ENCODE measurements around the gene ANKRD63. TPM values are rescaled to one million over a fixed set of nuclear protein-coding genes. Genes with fewer than 3 reads are reported as not detected.

Gene ANKRD63
- total RNA-seq, 2 donors from 2014 or later, result not detected

- H3K4me3 ChIP-seq, result no peak overlapping the region
- no peaks in the 10 kb centered on the region for H3K27me3 ChIP-seq (replicated peaks; ENCODE audit: insufficient read depth)
- H3K4me1 ChIP-seq (ENCODE audit: control insufficient read depth in 1 of 2, low read depth in 2 of 2), result peaks cover 2 to 10% of the 10 kb centered on the region in 2 donors
- no peaks in the 10 kb centered on the region for H3K9me3 ChIP-seq
- ATAC-seq (ENCODE audit: insufficient number of reproducible peaks, low FRiP score, low read depth) (no peak), DNase-seq (ENCODE audit: low spot score) (no peak)
- H3K27ac ChIP-seq, result no peak overlapping the region
- no peaks in the 10 kb centered on the region for H3K36me3 ChIP-seq
- TF ChIP-seq CTCF (IDR thresholded peaks at IDR 0.05), result no peak
Observed at GRCh38 chr15:40248006-40248783, 34.7 kb downstream of the ANKRD63 start.

GRCh38 chr15:40247406-40247971, 35.4 kb downstream of the ANKRD63 start:
- peaks cover 0 to 7% of the 10 kb centered on the region in 2 donors for H3K4me1 ChIP-seq (ENCODE audit: control insufficient read depth in 1 of 2, low read depth in 2 of 2)
- no peak for TF ChIP-seq CTCF (IDR thresholded peaks at IDR 0.05)
- DNase-seq (ENCODE audit: low spot score) (no peak), ATAC-seq (ENCODE audit: insufficient number of reproducible peaks, low FRiP score, low read depth) (no peak)
- no peak overlapping the region for H3K27ac ChIP-seq
- no peaks in the 10 kb centered on the region for H3K36me3 ChIP-seq
- H3K27me3 ChIP-seq (replicated peaks; ENCODE audit: insufficient read depth), result no peaks in the 10 kb centered on the region
- H3K9me3 ChIP-seq, result no peaks in the 10 kb centered on the region
- H3K4me3 ChIP-seq, result no peak overlapping the region

- Histone ChIP-seq H3K4me1 (ENCODE audit: control insufficient read depth in 1 of 2, low read depth in 2 of 2) (peaks cover 0 to 5% of the 10 kb centered on the region in 2 donors), H3K27me3 (replicated peaks; ENCODE audit: insufficient read depth) (no peaks in the 10 kb centered on the region), H3K36me3 (no peaks in the 10 kb centered on the region), H3K27ac (no peak overlapping the region), H3K9me3 (no peaks in the 10 kb centered on the region), H3K4me3 (no peak overlapping the region)
- DNase-seq (ENCODE audit: low spot score) (no peak), ATAC-seq (ENCODE audit: insufficient number of reproducible peaks, low FRiP score, low read depth) (no peak)
- no peak for TF ChIP-seq CTCF (IDR thresholded peaks at IDR 0.05)
Observed at GRCh38 chr15:40246496-40247280, 36.2 kb downstream of the ANKRD63 start.

- ATAC-seq (ENCODE audit: insufficient number of reproducible peaks, low FRiP score, low read depth), result no peak
- Histone ChIP-seq H3K27ac (no peak overlapping the region), H3K36me3 (no peaks in the 10 kb centered on the region), H3K27me3 (replicated peaks; ENCODE audit: insufficient read depth) (no peaks in the 10 kb centered on the region), H3K4me1 (ENCODE audit: control insufficient read depth in 1 of 2, low read depth in 2 of 2) (peaks cover 0 to 5% of the 10 kb centered on the region in 2 donors), H3K9me3 (no peaks in the 10 kb centered on the region), H3K4me3 (no peak overlapping the region)
- no peak for DNase-seq (ENCODE audit: low spot score)
- no peak for TF ChIP-seq CTCF (IDR thresholded peaks at IDR 0.05)
Observed at GRCh38 chr15:40245666-40246450, 37.0 kb downstream of the ANKRD63 start.

Data from thoracic aorta (tissue), 2 donors.